ENCODE measurements around the gene UFD1. TPM values are rescaled to one million over a fixed set of nuclear protein-coding genes. Genes with fewer than 3 reads are reported as not detected.
A peak's percentile ranks its signal among the peaks of the same experiment; 100 is the strongest.

Gene UFD1
- total and polyA plus RNA-seq, 7 experiments from 2014 or later, result 46.8 to 87.8 (median 71.8) TPM

- no peak overlapping the region for H3K27ac ChIP-seq (ENCODE audit: low read depth, low read length)
- peaks cover 27 to 75% (median 48%) of the 10 kb centered on the region in 3 experiments for H3K36me3 ChIP-seq (ENCODE audit: control insufficient read depth in 2 of 3, insufficient read depth in 3 of 3, low read length in 3 of 3)
- H3K4me1 ChIP-seq (ENCODE audit: control insufficient read depth in 2 of 2, insufficient read depth in 2 of 2, low read length in 2 of 2), result no peaks in the 10 kb centered on the region
- intact Hi-C loops (cut with micrococcal nuclease), result no loop called here
- H3K27ac Mint-ChIP-seq, result peak overlapping the region in 1 of 9 donors; percentile 33
- peaks cover 0 to 24% (median 0%) of the 10 kb centered on the region in 7 donors for H3K4me1 Mint-ChIP-seq
- DNase-seq (no peak), ATAC-seq (no peak)
- H3K27me3 ChIP-seq (ENCODE audit: control insufficient read depth in 2 of 2, insufficient read depth in 2 of 2, low read length in 2 of 2), result no peaks in the 10 kb centered on the region
- H3K4me3 ChIP-seq (ENCODE audit: low read length), result no peak overlapping the region
- H3K36me3 Mint-ChIP-seq, result peaks cover 13 to 71% (median 26%) of the 10 kb centered on the region in 5 donors
- H3K9me3 ChIP-seq (ENCODE audit: control insufficient read depth in 2 of 3, low read length in 3 of 3), result no peaks in the 10 kb centered on the region
- H3K4me3 Mint-ChIP-seq, result no peak overlapping the region
- POLR2A ChIA-PET, result interaction anchor here (2.3 kb wide), 1 partner anchor 14 kb away, joined by 5 read pairs; the partner anchor contains the start of genes CDC45 and UFD1
- H3K9me3 Mint-ChIP-seq, result no peaks in the 10 kb centered on the region
- CTCF ChIA-PET, result no interaction called here
- H3K27me3 Mint-ChIP-seq, result no peaks in the 10 kb centered on the region
These were observed 14.0 kb downstream of the UFD1 start for GRCh38 chr22:19464975-19465374.

DNA sequence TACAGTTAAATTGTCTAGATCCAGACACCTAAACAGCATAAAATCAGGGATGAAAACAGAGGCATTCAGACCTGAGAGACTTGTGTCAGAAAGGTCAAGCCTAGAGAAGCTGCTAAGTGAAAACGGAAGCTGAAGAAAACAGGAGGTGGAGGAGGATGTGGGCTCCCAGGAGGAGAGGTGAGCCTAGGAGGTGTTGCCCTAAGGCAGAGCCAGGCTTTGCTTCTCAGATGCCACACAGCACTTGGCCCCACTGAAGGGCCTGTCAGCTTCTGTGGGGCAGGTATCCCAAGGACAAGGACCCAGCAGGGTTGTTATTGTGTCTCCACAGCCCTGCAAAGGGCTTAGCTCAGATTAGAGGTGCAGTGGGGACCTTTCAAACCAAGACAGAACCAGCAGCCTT, 14.4 kb downstream of the UFD1 start:
- Histone ChIP-seq H3K4me3 (ENCODE audit: low read length) (no peak overlapping the region), H3K9me3 (ENCODE audit: control insufficient read depth in 2 of 3, low read length in 3 of 3) (no peaks in the 10 kb centered on the region), H3K27ac (ENCODE audit: low read depth, low read length) (no peak overlapping the region), H3K4me1 (ENCODE audit: control insufficient read depth in 2 of 2, insufficient read depth in 2 of 2, low read length in 2 of 2) (no peaks in the 10 kb centered on the region), H3K36me3 (ENCODE audit: control insufficient read depth in 2 of 3, insufficient read depth in 3 of 3, low read length in 3 of 3) (peaks cover 27 to 71% (median 43%) of the 10 kb centered on the region in 3 experiments), H3K27me3 (ENCODE audit: control insufficient read depth in 2 of 2, insufficient read depth in 2 of 2, low read length in 2 of 2) (no peaks in the 10 kb centered on the region)
- ATAC-seq (no peak), DNase-seq (no peak)
- Mint-ChIP-seq H3K4me1 (peaks cover 0 to 24% (median 0%) of the 10 kb centered on the region in 7 donors), H3K36me3 (peaks cover 13 to 68% (median 26%) of the 10 kb centered on the region in 5 donors), H3K9me3 (no peaks in the 10 kb centered on the region), H3K27me3 (no peaks in the 10 kb centered on the region), H3K27ac (peak overlapping the region in 1 of 9 donors; percentile 43), H3K4me3 (no peak overlapping the region)
- intact Hi-C loops (cut with micrococcal nuclease), result no loop called here
- POLR2A ChIA-PET, result interaction anchor here (2.3 kb wide), 1 partner anchor 15 kb away, joined by 5 read pairs; the partner anchor contains the start of genes CDC45 and UFD1
- CTCF ChIA-PET, result no interaction called here

GRCh38 chr22:19463491-19464469, 15.2 kb downstream of the UFD1 start:
- POLR2A ChIA-PET, result interaction anchor here (2.3 kb wide), 1 partner anchor 16 kb away, joined by 5 read pairs; the partner anchor contains the start of genes CDC45 and UFD1
- Mint-ChIP-seq H3K4me3 (no peak overlapping the region), H3K36me3 (peaks cover 9 to 62% (median 22%) of the 10 kb centered on the region in 5 donors), H3K4me1 (peaks cover 0 to 19% (median 0%) of the 10 kb centered on the region in 7 donors), H3K27ac (peak overlapping the region in 2 of 9 donors; percentile 61 to 76), H3K27me3 (no peaks in the 10 kb centered on the region), H3K9me3 (no peaks in the 10 kb centered on the region)
- Histone ChIP-seq H3K4me3 (ENCODE audit: low read length) (no peak overlapping the region), H3K9me3 (ENCODE audit: control insufficient read depth in 2 of 3, low read length in 3 of 3) (no peaks in the 10 kb centered on the region), H3K36me3 (ENCODE audit: control insufficient read depth in 2 of 3, insufficient read depth in 3 of 3, low read length in 3 of 3) (peaks cover 27 to 63% (median 36%) of the 10 kb centered on the region in 3 experiments), H3K4me1 (ENCODE audit: control insufficient read depth in 2 of 2, insufficient read depth in 2 of 2, low read length in 2 of 2) (no peaks in the 10 kb centered on the region), H3K27me3 (ENCODE audit: control insufficient read depth in 2 of 2, insufficient read depth in 2 of 2, low read length in 2 of 2) (no peaks in the 10 kb centered on the region), H3K27ac (ENCODE audit: low read depth, low read length) (no peak overlapping the region)
- DNase-seq, result no peak
- intact Hi-C loops (cut with micrococcal nuclease), result no loop called here
- ATAC-seq, result no peak
- CTCF ChIA-PET, result no interaction called here

DNA sequence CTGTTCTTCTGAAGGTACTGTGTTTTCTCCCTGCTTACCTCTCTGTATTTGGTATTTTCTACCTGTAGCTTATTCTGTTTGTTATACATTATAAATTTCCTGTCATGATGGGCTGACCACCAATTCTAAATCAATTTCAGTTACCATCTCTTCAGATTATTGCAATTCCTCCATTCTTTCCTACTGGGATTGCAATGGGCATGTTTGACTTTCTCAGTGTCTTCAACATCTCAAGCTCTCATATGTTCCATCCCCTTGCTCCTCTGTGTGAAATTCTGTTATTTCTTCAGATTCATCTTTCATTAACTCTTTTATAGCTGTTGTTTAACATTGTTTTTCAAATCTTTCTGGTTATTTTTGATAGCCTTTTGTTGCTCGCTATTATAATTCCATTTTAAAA, 16.0 kb downstream of the UFD1 start:
- ChIA-PET POLR2A (interaction anchor here (2.3 kb wide), 1 partner anchor 16 kb away, joined by 5 read pairs; the partner anchor contains the start of genes CDC45 and UFD1), CTCF (no interaction called here)
- no peak for ATAC-seq
- Mint-ChIP-seq H3K36me3 (peaks cover 6 to 57% (median 22%) of the 10 kb centered on the region in 5 donors), H3K4me3 (no peak overlapping the region), H3K27ac (peak overlapping the region in 1 of 9 donors; percentile 50), H3K9me3 (no peaks in the 10 kb centered on the region), H3K4me1 (peaks cover 0 to 13% (median 0%) of the 10 kb centered on the region in 7 donors), H3K27me3 (no peaks in the 10 kb centered on the region)
- Histone ChIP-seq H3K27me3 (ENCODE audit: control insufficient read depth in 2 of 2, insufficient read depth in 2 of 2, low read length in 2 of 2) (no peaks in the 10 kb centered on the region), H3K4me3 (ENCODE audit: low read length) (no peak overlapping the region), H3K9me3 (ENCODE audit: control insufficient read depth in 2 of 3, low read length in 3 of 3) (no peaks in the 10 kb centered on the region), H3K27ac (ENCODE audit: low read depth, low read length) (no peak overlapping the region), H3K4me1 (ENCODE audit: control insufficient read depth in 2 of 2, insufficient read depth in 2 of 2, low read length in 2 of 2) (no peaks in the 10 kb centered on the region), H3K36me3 (ENCODE audit: control insufficient read depth in 2 of 3, insufficient read depth in 3 of 3, low read length in 3 of 3) (peaks cover 27 to 58% (median 33%) of the 10 kb centered on the region in 3 experiments)
- intact Hi-C loops (cut with micrococcal nuclease), result no loop called here
- DNase-seq, result no peak

- intact Hi-C loops (cut with micrococcal nuclease), result no loop called here
- Mint-ChIP-seq H3K4me1 (peaks cover 0 to 13% (median 0%) of the 10 kb centered on the region in 7 donors), H3K9me3 (peaks cover 0 to 1% (median 0%) of the 10 kb centered on the region in 11 donors), H3K27me3 (no peaks in the 10 kb centered on the region), H3K27ac (no peak overlapping the region), H3K36me3 (peaks cover 6 to 55% (median 22%) of the 10 kb centered on the region in 5 donors), H3K4me3 (no peak overlapping the region)
- Histone ChIP-seq H3K36me3 (ENCODE audit: control insufficient read depth in 2 of 3, insufficient read depth in 3 of 3, low read length in 3 of 3) (peaks cover 21 to 57% (median 29%) of the 10 kb centered on the region in 3 experiments), H3K4me1 (ENCODE audit: control insufficient read depth in 2 of 2, insufficient read depth in 2 of 2, low read length in 2 of 2) (no peaks in the 10 kb centered on the region), H3K9me3 (ENCODE audit: control insufficient read depth in 2 of 3, low read length in 3 of 3) (no peaks in the 10 kb centered on the region), H3K4me3 (ENCODE audit: low read length) (no peak overlapping the region), H3K27me3 (ENCODE audit: control insufficient read depth in 2 of 2, insufficient read depth in 2 of 2, low read length in 2 of 2) (no peaks in the 10 kb centered on the region), H3K27ac (ENCODE audit: low read depth, low read length) (no peak overlapping the region)
- ChIA-PET CTCF (no interaction called here), POLR2A (interaction anchor here (1.0 to 1.2 kb wide), 2 partner anchors 13 to 18 kb away, joined by 3 to 4 read pairs; partner anchors contain the start of gene CDC45)
- DNase-seq, result no peak
- ATAC-seq, result no peak
These were observed 17.5 kb downstream of the UFD1 start for GRCh38 chr22:19461506-19461905.

DNA sequence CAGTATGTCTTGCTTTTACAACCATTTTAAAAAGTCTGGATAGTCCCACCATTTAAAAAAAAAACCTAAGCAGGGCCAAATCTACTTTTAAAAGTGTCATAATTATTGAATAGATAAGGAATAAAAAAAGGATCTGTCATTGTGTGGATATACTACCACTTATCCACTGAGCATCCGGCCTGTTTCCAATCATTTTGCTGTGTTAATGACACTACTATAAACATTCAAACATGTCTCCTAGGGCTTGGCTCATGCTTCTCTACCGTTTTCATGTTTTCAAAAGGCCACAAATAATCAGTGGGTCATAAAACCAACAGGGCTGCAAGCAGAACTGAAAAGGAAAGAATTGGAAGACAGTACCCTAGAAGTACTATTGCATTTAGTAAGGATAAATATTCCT, 19.0 kb downstream of the UFD1 start:
- Mint-ChIP-seq H3K27me3 (no peaks in the 10 kb centered on the region), H3K36me3 (peaks cover under 1 to 58% (median 20%) of the 10 kb centered on the region in 5 donors), H3K27ac (no peak overlapping the region), H3K9me3 (peaks cover 0 to 2% (median 0%) of the 10 kb centered on the region in 11 donors), H3K4me3 (no peak overlapping the region), H3K4me1 (peaks cover 0 to 7% (median 0%) of the 10 kb centered on the region in 7 donors)
- intact Hi-C loops (cut with micrococcal nuclease), result no loop called here
- H3K4me3 ChIP-seq (ENCODE audit: low read length), result no peak overlapping the region
- DNase-seq, result no peak
- H3K9me3 ChIP-seq (ENCODE audit: control insufficient read depth in 2 of 3, low read length in 3 of 3), result no peaks in the 10 kb centered on the region
- CTCF ChIA-PET, result no interaction called here
- H3K27ac ChIP-seq (ENCODE audit: low read depth, low read length), result no peak overlapping the region
- peaks cover 16 to 58% (median 27%) of the 10 kb centered on the region in 3 experiments for H3K36me3 ChIP-seq (ENCODE audit: control insufficient read depth in 2 of 3, insufficient read depth in 3 of 3, low read length in 3 of 3)
- POLR2A ChIA-PET, result no interaction called here
- H3K27me3 ChIP-seq (ENCODE audit: control insufficient read depth in 2 of 2, insufficient read depth in 2 of 2, low read length in 2 of 2), result no peaks in the 10 kb centered on the region
- H3K4me1 ChIP-seq (ENCODE audit: control insufficient read depth in 2 of 2, insufficient read depth in 2 of 2, low read length in 2 of 2), result no peaks in the 10 kb centered on the region
- no peak for ATAC-seq
